A549 (cell line): Measurements from ENCODE around the gene TNFAIP8L1. TPM values are rescaled to one million over a fixed set of nuclear protein-coding genes. Genes with fewer than 3 reads are reported as not detected.

Source experiments
- ATAC-seq, 2 experiments: fragments of 200-7000 bp in 1 of 2; fragments of >200 bp in 1 of 2; cut with Nextera tagmentation in 1 of 2; cut with Tn5 transposase in 1 of 2; 3 replicates each; pipeline versions ENCODE4 v1.8.0 to v1.9.1; 2018 to 2020; ENCODE audit warnings: mild to moderate bottlenecking in 1 of 2, moderate library complexity in 1 of 2
- CTCF ChIA-PET: fragments of 300-600 bp; sonication (Branson Sonifier 250); formaldehyde crosslinking; extraction: SDS; loops from one replicate; lab custom pipeline; 2021; ENCODE audit warnings: antibody characterized with exemption, inconsistent platforms; lab: Yijun Ruan, JAX
- POLR2A ChIA-PET: fragments of 350-600 bp; formaldehyde crosslinking; extraction: SDS; loops from one replicate; lab custom pipeline; 2021; ENCODE audit warnings: antibody characterized with exemption, inconsistent platforms; lab: Yijun Ruan, JAX
- DNase-seq, 2 experiments: peaks; one replicate each; pipeline versions ENCODE4 v3.0.0 to v3.0.0-alpha.2; 2011 to 2016; ENCODE audit warnings: low read depth in 1 of 2, low spot score in 1 of 2
- FAIRE-seq: peaks from 2 replicates; lab custom pipeline; 2011; peaks lifted over from hg19 to GRCh38; lab: Jason Lieb, UNC
- H3K27ac ChIP-seq, 2 experiments: fragments of >200 bp; sonication (Bioruptor Twin); formaldehyde crosslinking; 3 replicates each; pipeline ENCODE4 v1.5.1; 2016 to 2017
- H3K4me1 ChIP-seq: fragments of >200 bp; sonication (Bioruptor Twin); formaldehyde crosslinking; 3 replicates; pipeline ENCODE4 v1.6.1; 2016
- H3K4me2 ChIP-seq: fragments of >200 bp; sonication (Bioruptor Twin); formaldehyde crosslinking; 3 replicates; pipeline ENCODE4 v1.6.1; 2016
- H3K4me3 ChIP-seq: fragments of >200 bp; sonication (Bioruptor Twin); formaldehyde crosslinking; 3 replicates; pipeline ENCODE4 v1.5.1; 2016
- H3K9me3 ChIP-seq: fragments of >200 bp; sonication (Bioruptor Twin); formaldehyde crosslinking; 3 replicates; pipeline ENCODE4 v1.6.1; 2016
- BCL3 ChIP-seq: fragments of >200 bp; sonication (Bioruptor Twin); formaldehyde crosslinking; IDR thresholded peaks from 3 replicates; pipeline ENCODE4 v1.6.1; 2016
- CBX2 ChIP-seq: fragments of 200-600 bp; sonication (generic); IDR thresholded peaks from 2 replicates; pipeline ENCODE4 v1.6.1; 2016; ENCODE audit warnings: low read depth, mild to moderate bottlenecking, borderline replicate concordance
- CHD4 ChIP-seq: fragments of 200-600 bp; sonication (generic); IDR thresholded peaks from 2 replicates; pipeline ENCODE4 v1.6.1; 2016; ENCODE audit warnings: antibody characterized with exemption, mild to moderate bottlenecking, borderline replicate concordance
- FOSB ChIP-seq: fragments of 250-450 bp; sonication (Bioruptor Pico); IDR thresholded peaks from 2 replicates; pipeline ENCODE4 v1.5.0; 2020; ENCODE audit warnings: mild to moderate bottlenecking, moderate library complexity
- HEYL ChIP-seq: fragments of 250-450 bp; sonication (Bioruptor Pico); IDR thresholded peaks from 2 replicates; pipeline ENCODE4 v1.8.0; 2021; ENCODE audit warnings: mild to moderate bottlenecking, moderate library complexity
- JUNB ChIP-seq: fragments of >200 bp; sonication (Bioruptor Twin); formaldehyde crosslinking; IDR thresholded peaks from 2 replicates; pipeline ENCODE4 v1.6.1; 2016
- MYC ChIP-seq: IDR thresholded peaks from 2 replicates; pipeline ENCODE4 v1.6.1; 2012; ENCODE audit warnings: mild to moderate bottlenecking, inconsistent platforms, low read length, improper control_type of control experiment, borderline replicate concordance
- NPAS2 ChIP-seq: fragments of 250-450 bp; sonication (Bioruptor Pico); IDR thresholded peaks from 2 replicates; pipeline ENCODE4 v1.8.0; 2022; ENCODE audit warnings: mild to moderate bottlenecking, moderate library complexity, borderline replicate concordance
- PHF8 ChIP-seq: fragments of 200-600 bp; sonication (generic); IDR thresholded peaks from 2 replicates; pipeline ENCODE4 v1.6.1; 2016; ENCODE audit warnings: low read depth, mild to moderate bottlenecking, antibody characterized with exemption, moderate library complexity, borderline replicate concordance
- RAD21 ChIP-seq, 2 experiments: fragments of >200 bp in 1 of 2; sonication (Bioruptor Twin) in 1 of 2; formaldehyde crosslinking in 1 of 2; IDR thresholded peaks in 1 of 2; conservative IDR thresholded peaks in 1 of 2; 2 replicates in 1 of 2; 3 replicates in 1 of 2; pipeline ENCODE4 v1.6.1; 2012 to 2018; ENCODE audit warnings: inconsistent platforms in 1 of 2
- RFX5 ChIP-seq: fragments of 450-650 bp; IDR thresholded peaks from 2 replicates; pipeline ENCODE4 v1.7.1; 2014; ENCODE audit warnings: antibody characterized with exemption, mild to moderate bottlenecking, moderate library complexity
- TFCP2L1 ChIP-seq: fragments of 250-450 bp; sonication (Bioruptor Pico); IDR thresholded peaks from 2 replicates; pipeline ENCODE4 v1.5.0; 2021; ENCODE audit warnings: mild to moderate bottlenecking
- TP53 ChIP-seq: fragments of 250-450 bp; sonication (Bioruptor Pico); IDR thresholded peaks from 2 replicates; pipeline ENCODE4 v1.5.0; 2021; ENCODE audit warnings: mild to moderate bottlenecking, moderate library complexity
- ZC3H11A ChIP-seq: fragments of 450-650 bp; IDR thresholded peaks from 2 replicates; pipeline ENCODE4 v1.6.1; 2014; ENCODE audit warnings: antibody characterized with exemption, mild to moderate bottlenecking
- ZSCAN20 ChIP-seq: fragments of 250-450 bp; sonication (Bioruptor Pico); IDR thresholded peaks from 2 replicates; pipeline ENCODE4 v1.8.0; 2022; ENCODE audit warnings: mild to moderate bottlenecking, moderate library complexity
- WGBS: methylation state at CpG from one replicate; pipeline ENCODE4 v1.1.6; 2017; ENCODE audit errors: missing lambda C conversion rate; 5-methylcytosine and 5-hydroxymethylcytosine counted together
- polyA plus RNA-seq, 4 experiments: library from polyadenylated mRNA; depleted of rRNA in 3 of 4; stranded (reverse); fragments of >200 nt; fragmentation: RNase III in 1 of 4; extraction: RNeasy Plus Mini Kit Qiagen cat#74134 plus additional on column Dnase treatment in 1 of 4; gene quantifications; 2 replicates in 3 of 4; 3 replicates in 1 of 4; pipeline ENCODE4 v1.2.3, GENCODE V29; 2011 to 2017
- TF ChIP-seq, protein P1 (sequence below): fragments of 200-600 bp; sonication (generic); IDR thresholded peaks from 2 replicates; pipeline ENCODE4 v1.6.1; 2016; ENCODE audit warnings: antibody characterized with exemption, mild to moderate bottlenecking, moderate library complexity
- TF ChIP-seq, protein P2 (sequence below): fragments of >200 bp; sonication (Bioruptor Twin); formaldehyde crosslinking; IDR thresholded peaks from 3 replicates; pipeline ENCODE4 v1.5.1; 2016

Gene TNFAIP8L1
- polyA plus RNA-seq, 2 of the 4 experiments (the other 2 are of a cell fraction), result 3.2 to 5.9 TPM

DNA sequence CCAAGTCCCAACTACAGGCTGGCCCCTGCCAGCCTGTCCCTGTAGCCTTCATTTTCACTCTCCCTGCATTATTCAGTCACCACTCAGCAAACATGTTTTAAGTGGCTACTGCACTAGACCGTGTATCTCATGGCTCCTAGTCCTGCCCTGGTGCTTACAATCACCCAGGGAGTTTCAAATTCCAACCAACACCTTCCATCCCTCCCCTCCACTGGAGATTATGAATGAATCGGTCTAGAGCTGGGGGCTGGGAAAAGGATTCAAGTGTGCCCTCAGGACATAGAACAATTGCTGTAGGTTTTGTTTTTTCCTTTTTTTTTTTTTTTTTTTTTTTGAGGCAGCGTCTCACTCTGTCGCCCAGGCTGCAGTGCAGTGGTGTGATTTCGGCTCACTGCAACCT is 15.0 kb upstream of the TNFAIP8L1 start (continued):
- TF ChIP-seq RAD21 (conservative IDR thresholded peaks at IDR 0.05 in 1 of 2, IDR thresholded peaks at IDR 0.05 in 1 of 2) (no peak), PHF8 (no peak), NPAS2 (CRISPR knock-in tag) (no peak), CBX2 (no peak), JUNB (no peak)
- TF ChIP-seq, protein P1, sequence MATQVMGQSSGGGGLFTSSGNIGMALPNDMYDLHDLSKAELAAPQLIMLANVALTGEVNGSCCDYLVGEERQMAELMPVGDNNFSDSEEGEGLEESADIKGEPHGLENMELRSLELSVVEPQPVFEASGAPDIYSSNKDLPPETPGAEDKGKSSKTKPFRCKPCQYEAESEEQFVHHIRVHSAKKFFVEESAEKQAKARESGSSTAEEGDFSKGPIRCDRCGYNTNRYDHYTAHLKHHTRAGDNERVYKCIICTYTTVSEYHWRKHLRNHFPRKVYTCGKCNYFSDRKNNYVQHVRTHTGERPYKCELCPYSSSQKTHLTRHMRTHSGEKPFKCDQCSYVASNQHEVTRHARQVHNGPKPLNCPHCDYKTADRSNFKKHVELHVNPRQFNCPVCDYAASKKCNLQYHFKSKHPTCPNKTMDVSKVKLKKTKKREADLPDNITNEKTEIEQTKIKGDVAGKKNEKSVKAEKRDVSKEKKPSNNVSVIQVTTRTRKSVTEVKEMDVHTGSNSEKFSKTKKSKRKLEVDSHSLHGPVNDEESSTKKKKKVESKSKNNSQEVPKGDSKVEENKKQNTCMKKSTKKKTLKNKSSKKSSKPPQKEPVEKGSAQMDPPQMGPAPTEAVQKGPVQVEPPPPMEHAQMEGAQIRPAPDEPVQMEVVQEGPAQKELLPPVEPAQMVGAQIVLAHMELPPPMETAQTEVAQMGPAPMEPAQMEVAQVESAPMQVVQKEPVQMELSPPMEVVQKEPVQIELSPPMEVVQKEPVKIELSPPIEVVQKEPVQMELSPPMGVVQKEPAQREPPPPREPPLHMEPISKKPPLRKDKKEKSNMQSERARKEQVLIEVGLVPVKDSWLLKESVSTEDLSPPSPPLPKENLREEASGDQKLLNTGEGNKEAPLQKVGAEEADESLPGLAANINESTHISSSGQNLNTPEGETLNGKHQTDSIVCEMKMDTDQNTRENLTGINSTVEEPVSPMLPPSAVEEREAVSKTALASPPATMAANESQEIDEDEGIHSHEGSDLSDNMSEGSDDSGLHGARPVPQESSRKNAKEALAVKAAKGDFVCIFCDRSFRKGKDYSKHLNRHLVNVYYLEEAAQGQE, result no peak

- FAIRE-seq (no peak), DNase-seq (peak; percentile 36 to 79), ATAC-seq (peak; percentile 75 to 78; a peak in 4 of 6 replicates)
- no peak for TF ChIP-seq CHD4
- TF ChIP-seq BCL3, result no peak
- TF ChIP-seq ZSCAN20 (CRISPR knock-in tag), result no peak
- no peak for TF ChIP-seq TP53 (CRISPR knock-in tag)
- TF ChIP-seq RAD21 (conservative IDR thresholded peaks at IDR 0.05 in 1 of 2, IDR thresholded peaks at IDR 0.05 in 1 of 2), result peak in 1 of 2 experiments; percentile 16; a peak in 1 of 5 replicates
- TF ChIP-seq ZC3H11A, result no peak
- no peak for TF ChIP-seq TFCP2L1
- TF ChIP-seq, protein P2, sequence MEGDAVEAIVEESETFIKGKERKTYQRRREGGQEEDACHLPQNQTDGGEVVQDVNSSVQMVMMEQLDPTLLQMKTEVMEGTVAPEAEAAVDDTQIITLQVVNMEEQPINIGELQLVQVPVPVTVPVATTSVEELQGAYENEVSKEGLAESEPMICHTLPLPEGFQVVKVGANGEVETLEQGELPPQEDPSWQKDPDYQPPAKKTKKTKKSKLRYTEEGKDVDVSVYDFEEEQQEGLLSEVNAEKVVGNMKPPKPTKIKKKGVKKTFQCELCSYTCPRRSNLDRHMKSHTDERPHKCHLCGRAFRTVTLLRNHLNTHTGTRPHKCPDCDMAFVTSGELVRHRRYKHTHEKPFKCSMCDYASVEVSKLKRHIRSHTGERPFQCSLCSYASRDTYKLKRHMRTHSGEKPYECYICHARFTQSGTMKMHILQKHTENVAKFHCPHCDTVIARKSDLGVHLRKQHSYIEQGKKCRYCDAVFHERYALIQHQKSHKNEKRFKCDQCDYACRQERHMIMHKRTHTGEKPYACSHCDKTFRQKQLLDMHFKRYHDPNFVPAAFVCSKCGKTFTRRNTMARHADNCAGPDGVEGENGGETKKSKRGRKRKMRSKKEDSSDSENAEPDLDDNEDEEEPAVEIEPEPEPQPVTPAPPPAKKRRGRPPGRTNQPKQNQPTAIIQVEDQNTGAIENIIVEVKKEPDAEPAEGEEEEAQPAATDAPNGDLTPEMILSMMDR, result peak; percentile 33
- no peak for TF ChIP-seq FOSB (CRISPR knock-in tag)
- TF ChIP-seq RFX5, result no peak
- no peak for TF ChIP-seq HEYL
- TF ChIP-seq MYC, result no peak
- Histone ChIP-seq H3K4me2 (no peak overlapping the region), H3K9me3 (no peaks in the 10 kb centered on the region), H3K4me1 (peaks cover 22% of the 10 kb centered on the region; the same call in 2 of the 3 replicates), H3K4me3 (no peak overlapping the region), H3K27ac (peak overlapping the region; percentile 40 to 71; a peak in 4 of 6 replicates)
- CTCF ChIA-PET, result interaction anchor here (0.6 to 5.9 kb wide), 10 partner anchors 9 to 109 kb away, joined by 3 to 39 read pairs (median 4); no protein-coding TSS in a partner anchor
- POLR2A ChIA-PET, result no interaction called here
- 26% methylated on average over 6 of the region's 6 CpGs for WGBS
These were observed 14.5 kb upstream of the TNFAIP8L1 start for GRCh38 chr19:4624733-4625362.
